Stimulated activated CD4-positive, alpha-beta T cell treated with anti-CD3 and anti-CD28 coated beads, Interleukin-4, amount 100 ng/mL, for 48 hours (primary cell): ENCODE data around the gene INTS11.

Experiments used
- DNase-seq, 2 donors: peaks; one replicate each; pipeline ENCODE4 v3.0.0-alpha.2; 2020; ENCODE audit warnings: low read depth in 2 of 2

INTS11 gene

GRCh38 chr1:1285102-1285571, 39.3 kb downstream of the INTS11 start:
- DNase-seq = no peak

GRCh38 chr1:1284221-1285101, 40.0 kb downstream of the INTS11 start:
- no peak for DNase-seq

- DNase-seq = no peak
Observed at GRCh38 chr1:1283821-1284220, 40.6 kb downstream of the INTS11 start.

GRCh38 chr1:1282998-1283397, 41.5 kb downstream of the INTS11 start:
- no peak for DNase-seq

GRCh38 chr1:1281533-1282321, 42.7 kb downstream of the INTS11 start:
- DNase-seq = no peak

GRCh38 chr1:1280782-1281481, 43.5 kb downstream of the INTS11 start:
- no peak for DNase-seq

- DNase-seq = no peak
Observed at GRCh38 chr1:1279028-1279427, 45.4 kb downstream of the INTS11 start.

GRCh38 chr1:1278620-1279019, 45.8 kb downstream of the INTS11 start:
- DNase-seq = no peak

- no peak for DNase-seq
Observed at GRCh38 chr1:1275836-1276235, 48.6 kb downstream of the INTS11 start.

- no peak for DNase-seq
Observed at GRCh38 chr1:1274931-1275431, 49.5 kb downstream of the INTS11 start.

- no peak for DNase-seq
Observed at GRCh38 chr1:1274299-1274930, 50.0 kb downstream of the INTS11 start.

- peak; percentile 92 for DNase-seq
Observed at GRCh38 chr1:1273512-1274298, 50.8 kb downstream of the INTS11 start, which contains the start of gene UBE2J2. UBE2J2 (minus strand) TSS chr1:1273854; CDS start chr1:1267992, 5,862 bp downstream.

- no peak for DNase-seq
Observed at GRCh38 chr1:1273209-1273511, 51.3 kb downstream of the INTS11 start.

- DNase-seq = no peak
Observed at GRCh38 chr1:1272341-1273208, 51.9 kb downstream of the INTS11 start.

- no peak for DNase-seq
Observed at GRCh38 chr1:1270813-1271212, 53.6 kb downstream of the INTS11 start.

- DNase-seq = no peak
Observed at GRCh38 chr1:1268284-1268682, 56.2 kb downstream of the INTS11 start.

- DNase-seq = no peak
Observed at GRCh38 chr1:1267488-1268283, 56.8 kb downstream of the INTS11 start.

- DNase-seq = no peak
Observed at GRCh38 chr1:1264868-1265272, 59.6 kb downstream of the INTS11 start.

GRCh38 chr1:1264026-1264425, 60.4 kb downstream of the INTS11 start:
- no peak for DNase-seq
